Testis (tissue), 2 donors: ENCODE measurements around the gene AJM1.

ENCODE experiments used
- CTCF ChIP-seq, 3 experiments: fragments of 450-650 bp in 2 of 3; fragments of 200-600 bp in 1 of 3; sonication (generic) in 1 of 3; IDR thresholded peaks; one replicate each; pipeline ENCODE4 v1.5.1; 2016 to 2019; ENCODE audit warnings: antibody characterized with exemption in 3 of 3, mild to moderate bottlenecking in 2 of 3, moderate library complexity in 1 of 3
- POLR2A ChIP-seq: fragments of 450-650 bp; IDR thresholded peaks from one replicate; pipeline ENCODE4 v1.6.1; 2017; ENCODE audit warnings: antibody characterized with exemption, mild to moderate bottlenecking, moderate library complexity

GRCh38 chr9:136852664-136853595 is 10.7 kb downstream of the AJM1 start:
- TF ChIP-seq POLR2A (no peak), CTCF (IDR thresholded peaks at IDR 0.05) (no peak)
